ENCODE measurements around the gene ALAS1.

Gene ALAS1

GRCh38 chr3:52249683-52250082 is 51.7 kb downstream of the ALAS1 start:
- DNase-seq (ENCODE audit: low read depth), result no peak

GRCh38 chr3:52250122-52250521 is 52.2 kb downstream of the ALAS1 start:
- no peak for DNase-seq (ENCODE audit: low read depth)

- no peak for DNase-seq (ENCODE audit: low read depth)
These were observed 55.6 kb downstream of the ALAS1 start for GRCh38 chr3:52253314-52254304.

GRCh38 chr3:52254608-52255007 is 56.6 kb downstream of the ALAS1 start:
- no peak for DNase-seq (ENCODE audit: low read depth)

GRCh38 chr3:52256159-52256558 is 58.2 kb downstream of the ALAS1 start:
- DNase-seq (ENCODE audit: low read depth), result no peak

- DNase-seq (ENCODE audit: low read depth), result no peak
These were observed 58.7 kb downstream of the ALAS1 start for GRCh38 chr3:52256622-52257021.

- no peak for DNase-seq (ENCODE audit: low read depth)
These were observed 60.0 kb downstream of the ALAS1 start for GRCh38 chr3:52257911-52258310.

GRCh38 chr3:52259035-52259434 is 61.1 kb downstream of the ALAS1 start:
- DNase-seq (ENCODE audit: low read depth), result no peak

GRCh38 chr3:52259448-52259847 is 61.5 kb downstream of the ALAS1 start:
- no peak for DNase-seq (ENCODE audit: low read depth)

GRCh38 chr3:52262447-52262846 is 64.5 kb downstream of the ALAS1 start:
- no peak for DNase-seq (ENCODE audit: low read depth)
